ENCODE measurements around the gene TRPV3.
"Not testable (repeated sequence)": the region's sequence is repeated elsewhere in the genome, so short reads cannot be mapped to it uniquely, and the experiment has no call there.

TRPV3 gene

DNA sequence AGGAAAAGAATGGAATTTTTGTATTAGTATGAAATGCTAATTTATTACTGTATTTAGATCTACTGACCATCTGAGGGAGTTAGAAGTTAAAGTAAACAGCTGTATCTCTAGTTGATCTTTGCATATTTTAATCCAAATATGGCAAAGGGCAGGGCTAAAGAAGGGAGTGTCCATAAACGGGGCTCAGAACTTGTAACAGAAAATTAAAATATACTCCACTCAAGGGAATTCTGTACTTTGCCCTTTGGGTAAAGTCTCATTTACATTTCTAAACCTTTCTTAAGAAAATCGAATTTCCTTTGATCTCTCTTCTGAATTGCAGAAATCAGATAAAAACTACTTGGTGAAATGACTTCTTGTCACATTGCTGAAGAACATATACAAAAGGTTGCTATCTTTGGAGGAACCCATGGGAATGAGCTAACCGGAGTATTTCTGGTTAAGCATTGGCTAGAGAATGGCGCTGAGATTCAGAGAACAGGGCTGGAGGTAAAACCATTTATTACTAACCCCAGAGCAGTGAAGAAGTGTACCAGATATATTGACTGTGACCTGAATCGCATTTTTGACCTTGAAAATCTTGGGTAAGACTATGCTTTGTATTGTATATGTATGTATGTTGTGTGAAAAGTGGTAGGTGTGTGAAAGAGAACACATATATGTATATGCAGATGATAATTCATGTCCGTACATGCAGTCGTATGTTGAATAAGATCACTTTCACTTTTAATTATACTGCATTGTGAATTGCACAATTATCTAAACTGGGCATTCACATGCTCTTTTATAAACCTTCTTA is 81.6 kb downstream of the TRPV3 start, which contains the start of gene ASPA:
ASPA (plus strand) TSS at position 186 of the 799 bp plus-strand sequence; CDS start at position 349, 163 bp downstream.
- no peak for DNase-seq (ENCODE audit: low read depth in 2 of 3, low spot score in 1 of 3)

DNA sequence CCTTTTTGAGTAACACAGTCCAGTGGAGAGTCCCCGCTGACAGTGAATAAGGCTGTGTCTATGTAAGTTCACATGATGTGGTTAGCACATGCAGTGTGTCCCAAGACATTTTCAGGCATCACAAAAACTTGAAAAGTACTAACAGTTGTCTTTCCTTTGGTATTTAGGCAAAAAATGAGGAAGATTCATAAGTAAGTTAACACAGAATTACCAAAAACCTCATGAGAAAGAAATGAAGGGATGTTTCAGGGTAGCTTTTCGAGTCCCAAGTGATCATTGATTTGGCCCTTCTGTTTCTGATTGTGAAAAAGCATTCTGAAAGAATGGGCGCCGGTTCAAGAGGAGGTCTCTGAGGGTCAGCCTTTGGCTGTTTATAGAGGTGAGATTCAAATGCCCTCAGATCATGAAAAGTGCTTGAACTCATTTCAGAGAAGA is 82.3 kb downstream of the TRPV3 start:
- DNase-seq (ENCODE audit: low read depth in 2 of 3, low spot score in 1 of 3), result no peak

DNA sequence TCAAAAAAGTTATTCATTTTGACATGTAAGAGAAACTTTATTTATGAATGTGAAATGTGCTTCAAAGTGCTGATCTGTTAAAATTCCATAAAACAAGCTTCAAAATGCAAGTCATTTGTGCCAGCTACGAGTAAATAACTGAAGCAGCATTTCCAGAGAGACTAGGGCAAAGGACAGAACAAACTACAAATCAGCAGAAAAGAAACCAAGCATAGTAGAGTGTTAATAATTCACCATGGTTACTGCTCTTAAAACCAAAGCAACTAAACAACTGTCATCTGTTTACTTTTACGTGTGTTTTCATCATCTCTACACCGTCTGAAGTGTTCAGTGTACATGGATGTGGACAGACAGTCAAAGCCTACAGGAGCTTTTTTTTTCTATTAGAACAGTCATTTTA is 83.4 kb downstream of the TRPV3 start:
- DNase-seq (ENCODE audit: low read depth in 2 of 3, low spot score in 1 of 3), result no peak

DNA sequence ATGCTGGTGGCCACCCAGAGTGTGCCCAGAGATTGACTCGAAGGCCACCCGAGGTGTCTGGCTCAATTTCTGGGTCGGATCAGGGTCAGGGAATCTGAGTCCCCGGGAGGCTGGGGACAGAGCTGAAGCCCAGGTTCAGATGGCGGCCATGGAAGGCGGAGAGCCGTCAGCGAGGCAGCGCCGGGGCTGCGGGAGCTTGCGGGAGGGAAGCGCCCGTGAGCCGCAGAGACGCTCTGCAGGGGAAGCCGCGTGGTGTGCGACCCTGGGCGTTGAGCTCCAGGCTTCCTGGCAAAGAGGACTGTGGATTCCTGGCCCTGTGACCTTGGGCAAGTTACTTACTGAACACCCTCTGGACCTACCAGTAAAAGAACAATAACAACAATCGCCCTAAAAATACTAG is 85.5 kb downstream of the TRPV3 start:
- DNase-seq (ENCODE audit: low read depth in 2 of 3, low spot score in 1 of 3), result no peak

DNA sequence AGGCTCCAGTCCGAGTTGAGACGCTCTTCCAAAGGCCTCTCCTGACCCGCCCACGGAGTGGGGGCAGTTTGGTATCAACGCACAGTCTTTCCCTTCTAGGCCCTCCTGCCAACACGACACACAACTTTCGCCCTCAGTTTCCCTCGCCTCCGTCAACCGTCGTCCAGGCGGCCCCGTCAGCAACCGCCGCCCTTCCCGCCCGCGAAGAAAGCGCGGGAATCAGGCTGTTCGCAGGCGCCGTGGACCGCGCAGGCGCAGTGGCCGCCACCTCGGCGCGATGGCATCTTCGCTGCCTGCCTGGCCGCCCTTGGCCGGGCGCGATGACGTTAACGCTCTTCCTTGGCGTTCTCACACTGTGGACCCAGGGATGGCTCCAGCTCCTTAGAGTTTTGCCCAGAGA is 86.0 kb downstream of the TRPV3 start, which contains the start of gene SPATA22:
SPATA22 (minus strand) TSS at position 221 of the 400 bp plus-strand sequence. CDS start 2,494 bp downstream, outside the sequence.
- no peak for DNase-seq (ENCODE audit: low read depth in 2 of 3, low spot score in 1 of 3)

DNA sequence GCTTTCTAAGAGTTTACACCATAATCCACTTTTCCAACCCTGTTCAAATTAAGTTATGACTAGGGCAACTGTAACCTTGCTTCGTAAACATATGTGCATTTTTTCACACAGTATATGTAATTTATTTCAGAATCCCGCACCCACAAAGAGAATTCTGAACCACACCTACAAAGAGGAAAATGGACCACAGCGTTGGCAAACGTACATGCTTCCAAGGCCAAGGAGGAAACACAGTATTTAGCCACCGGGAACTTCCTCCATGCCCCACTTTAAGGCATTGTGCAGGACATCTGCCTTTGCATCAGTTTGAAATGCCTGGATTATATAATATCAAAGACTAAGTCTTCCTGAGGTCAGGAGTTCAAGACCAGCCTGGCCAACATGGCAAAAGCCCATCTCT is 88.1 kb downstream of the TRPV3 start:
- DNase-seq (ENCODE audit: low read depth in 2 of 3, low spot score in 1 of 3), result no peak

DNA sequence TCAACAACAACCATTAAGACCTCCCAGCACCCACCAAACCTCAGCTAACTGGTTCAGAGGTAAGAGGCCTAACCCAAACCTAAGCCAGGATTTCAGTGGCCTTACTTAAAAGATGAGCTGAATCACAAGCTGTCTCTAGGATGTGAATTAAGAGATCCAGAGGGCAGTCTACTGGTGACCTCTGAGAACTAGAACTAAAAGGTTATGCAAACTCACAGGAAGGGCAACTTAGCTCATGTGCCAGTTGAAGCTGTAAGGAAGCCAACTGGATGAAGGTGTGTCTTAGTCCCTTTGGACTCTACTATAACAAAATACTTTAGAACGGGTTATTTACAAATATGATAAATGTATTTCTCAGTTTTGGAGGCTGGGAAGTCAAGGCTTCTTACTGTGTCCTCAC is 91.3 kb downstream of the TRPV3 start:
- not testable (repeated sequence) for DNase-seq (ENCODE audit: low read depth in 2 of 3, low spot score in 1 of 3)

Measured in stimulated activated CD4-positive, alpha-beta T cell treated with anti-CD3 and anti-CD28 coated beads, Interleukin-12 subunit alpha, Interleukin-12 subunit beta, amount 100 ng/mL, for 48 hours (primary cell).